ENCODE data around the gene CPPED1.

DNA sequence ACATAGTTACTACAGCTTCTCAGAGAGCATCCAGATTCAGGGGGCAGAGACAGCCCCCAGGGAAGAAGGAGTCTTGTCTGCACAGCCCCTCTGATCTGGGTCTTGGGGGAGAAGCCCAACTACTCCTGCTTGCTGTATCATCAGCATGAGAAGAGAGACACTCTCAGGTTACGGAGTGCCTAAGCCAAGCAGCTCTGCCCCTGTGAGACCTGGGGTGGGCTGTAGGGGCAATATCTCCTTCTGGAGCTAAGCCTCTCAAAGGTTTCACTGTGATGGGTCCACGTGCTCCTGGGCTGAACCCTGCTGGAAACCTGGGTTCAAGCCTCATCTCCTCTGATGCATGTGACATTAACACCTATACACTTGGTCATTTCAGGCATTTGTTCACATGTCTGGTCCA lies 123.2 kb downstream of the CPPED1 start:
- TF ChIP-seq, protein P1, sequence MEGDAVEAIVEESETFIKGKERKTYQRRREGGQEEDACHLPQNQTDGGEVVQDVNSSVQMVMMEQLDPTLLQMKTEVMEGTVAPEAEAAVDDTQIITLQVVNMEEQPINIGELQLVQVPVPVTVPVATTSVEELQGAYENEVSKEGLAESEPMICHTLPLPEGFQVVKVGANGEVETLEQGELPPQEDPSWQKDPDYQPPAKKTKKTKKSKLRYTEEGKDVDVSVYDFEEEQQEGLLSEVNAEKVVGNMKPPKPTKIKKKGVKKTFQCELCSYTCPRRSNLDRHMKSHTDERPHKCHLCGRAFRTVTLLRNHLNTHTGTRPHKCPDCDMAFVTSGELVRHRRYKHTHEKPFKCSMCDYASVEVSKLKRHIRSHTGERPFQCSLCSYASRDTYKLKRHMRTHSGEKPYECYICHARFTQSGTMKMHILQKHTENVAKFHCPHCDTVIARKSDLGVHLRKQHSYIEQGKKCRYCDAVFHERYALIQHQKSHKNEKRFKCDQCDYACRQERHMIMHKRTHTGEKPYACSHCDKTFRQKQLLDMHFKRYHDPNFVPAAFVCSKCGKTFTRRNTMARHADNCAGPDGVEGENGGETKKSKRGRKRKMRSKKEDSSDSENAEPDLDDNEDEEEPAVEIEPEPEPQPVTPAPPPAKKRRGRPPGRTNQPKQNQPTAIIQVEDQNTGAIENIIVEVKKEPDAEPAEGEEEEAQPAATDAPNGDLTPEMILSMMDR (IDR thresholded peaks at IDR 0.05; ENCODE audit: low read depth, low read length, missing input control): no peak
- TF ChIP-seq FOXA2 (IDR thresholded peaks at IDR 0.05) (no peak), RXRA (IDR thresholded peaks at IDR 0.05) (no peak), EGR1 (IDR thresholded peaks at IDR 0.05; ENCODE audit: low read depth in 2 of 2) (no peak), TAF1 (conservative IDR thresholded peaks at IDR 0.05) (no peak), GABPA (IDR thresholded peaks at IDR 0.05 in 1 of 2, conservative IDR thresholded peaks at IDR 0.05 in 1 of 2) (no peak), RAD21 (IDR thresholded peaks at IDR 0.05) (no peak), NR2F2 (IDR thresholded peaks at IDR 0.05) (no peak), JUND (IDR thresholded peaks at IDR 0.05) (no peak), HNF4G (IDR thresholded peaks at IDR 0.05) (no peak), HNF4A (conservative IDR thresholded peaks at IDR 0.05) (no peak)
- TF ChIP-seq, protein P2, sequence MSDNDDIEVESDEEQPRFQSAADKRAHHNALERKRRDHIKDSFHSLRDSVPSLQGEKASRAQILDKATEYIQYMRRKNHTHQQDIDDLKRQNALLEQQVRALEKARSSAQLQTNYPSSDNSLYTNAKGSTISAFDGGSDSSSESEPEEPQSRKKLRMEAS (IDR thresholded peaks at IDR 0.05): no peak
- TF ChIP-seq, protein P3, sequence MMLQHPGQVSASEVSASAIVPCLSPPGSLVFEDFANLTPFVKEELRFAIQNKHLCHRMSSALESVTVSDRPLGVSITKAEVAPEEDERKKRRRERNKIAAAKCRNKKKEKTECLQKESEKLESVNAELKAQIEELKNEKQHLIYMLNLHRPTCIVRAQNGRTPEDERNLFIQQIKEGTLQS (IDR thresholded peaks at IDR 0.05): no peak
- TF ChIP-seq, protein P4, sequence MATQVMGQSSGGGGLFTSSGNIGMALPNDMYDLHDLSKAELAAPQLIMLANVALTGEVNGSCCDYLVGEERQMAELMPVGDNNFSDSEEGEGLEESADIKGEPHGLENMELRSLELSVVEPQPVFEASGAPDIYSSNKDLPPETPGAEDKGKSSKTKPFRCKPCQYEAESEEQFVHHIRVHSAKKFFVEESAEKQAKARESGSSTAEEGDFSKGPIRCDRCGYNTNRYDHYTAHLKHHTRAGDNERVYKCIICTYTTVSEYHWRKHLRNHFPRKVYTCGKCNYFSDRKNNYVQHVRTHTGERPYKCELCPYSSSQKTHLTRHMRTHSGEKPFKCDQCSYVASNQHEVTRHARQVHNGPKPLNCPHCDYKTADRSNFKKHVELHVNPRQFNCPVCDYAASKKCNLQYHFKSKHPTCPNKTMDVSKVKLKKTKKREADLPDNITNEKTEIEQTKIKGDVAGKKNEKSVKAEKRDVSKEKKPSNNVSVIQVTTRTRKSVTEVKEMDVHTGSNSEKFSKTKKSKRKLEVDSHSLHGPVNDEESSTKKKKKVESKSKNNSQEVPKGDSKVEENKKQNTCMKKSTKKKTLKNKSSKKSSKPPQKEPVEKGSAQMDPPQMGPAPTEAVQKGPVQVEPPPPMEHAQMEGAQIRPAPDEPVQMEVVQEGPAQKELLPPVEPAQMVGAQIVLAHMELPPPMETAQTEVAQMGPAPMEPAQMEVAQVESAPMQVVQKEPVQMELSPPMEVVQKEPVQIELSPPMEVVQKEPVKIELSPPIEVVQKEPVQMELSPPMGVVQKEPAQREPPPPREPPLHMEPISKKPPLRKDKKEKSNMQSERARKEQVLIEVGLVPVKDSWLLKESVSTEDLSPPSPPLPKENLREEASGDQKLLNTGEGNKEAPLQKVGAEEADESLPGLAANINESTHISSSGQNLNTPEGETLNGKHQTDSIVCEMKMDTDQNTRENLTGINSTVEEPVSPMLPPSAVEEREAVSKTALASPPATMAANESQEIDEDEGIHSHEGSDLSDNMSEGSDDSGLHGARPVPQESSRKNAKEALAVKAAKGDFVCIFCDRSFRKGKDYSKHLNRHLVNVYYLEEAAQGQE (IDR thresholded peaks at IDR 0.05): no peak
